HG02588 (cell line): ENCODE results near the gene TLR5.

Experiments used
- ATAC-seq: cut with Tn5 transposase; IDR thresholded peaks from one replicate; pipeline ENCODE4 v1.9.1; 2021; ENCODE audit warnings: mild to moderate bottlenecking, moderate library complexity; ENCODE audit not compliant: unreplicated experiment

The TLR5 gene

DNA sequence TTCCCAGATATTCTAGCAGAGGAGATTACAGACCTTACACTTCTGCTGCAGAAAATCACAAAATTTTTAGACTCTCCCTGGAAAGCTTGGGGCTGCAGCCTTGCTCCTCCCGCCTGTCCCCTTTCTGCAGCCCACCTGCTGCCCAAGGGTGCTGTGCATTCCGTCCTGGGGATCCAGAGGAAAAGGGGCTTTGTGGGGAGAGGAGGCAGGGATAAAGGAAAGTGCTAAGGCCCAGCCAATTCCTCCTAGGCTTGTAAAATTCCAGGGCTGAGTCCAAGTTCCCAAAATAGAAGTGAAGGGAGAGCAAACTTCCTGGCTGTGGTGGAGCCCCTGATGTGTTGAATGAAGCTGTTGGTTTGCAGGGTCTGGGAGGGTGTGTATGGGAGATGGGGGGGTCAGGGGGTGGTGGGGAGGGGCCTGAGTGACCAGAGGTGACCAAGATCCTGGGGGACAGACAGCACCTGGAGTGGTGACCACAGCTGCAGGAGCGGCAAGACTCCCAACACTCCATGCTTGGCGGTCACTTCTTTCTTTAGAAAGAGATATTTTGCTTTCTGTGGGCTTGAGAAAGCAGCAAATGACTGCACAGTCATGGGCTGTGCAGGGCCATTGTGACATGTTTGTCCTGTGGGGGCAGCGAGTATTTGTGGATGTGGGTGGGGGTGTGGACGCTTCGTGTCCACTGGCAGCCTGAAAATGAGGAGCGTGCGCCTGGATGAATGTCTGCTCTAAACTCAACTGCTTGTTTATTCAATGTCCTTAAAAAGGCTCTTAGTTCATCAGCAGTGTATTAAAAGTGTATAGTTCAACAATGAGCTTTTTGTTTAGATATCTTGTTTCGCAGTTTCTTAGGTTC, 68.4 kb downstream of the TLR5 start:
- no peak for ATAC-seq

GRCh38 chr1:223068900-223069665, 74.0 kb downstream of the TLR5 start:
- ATAC-seq = no peak

DNA sequence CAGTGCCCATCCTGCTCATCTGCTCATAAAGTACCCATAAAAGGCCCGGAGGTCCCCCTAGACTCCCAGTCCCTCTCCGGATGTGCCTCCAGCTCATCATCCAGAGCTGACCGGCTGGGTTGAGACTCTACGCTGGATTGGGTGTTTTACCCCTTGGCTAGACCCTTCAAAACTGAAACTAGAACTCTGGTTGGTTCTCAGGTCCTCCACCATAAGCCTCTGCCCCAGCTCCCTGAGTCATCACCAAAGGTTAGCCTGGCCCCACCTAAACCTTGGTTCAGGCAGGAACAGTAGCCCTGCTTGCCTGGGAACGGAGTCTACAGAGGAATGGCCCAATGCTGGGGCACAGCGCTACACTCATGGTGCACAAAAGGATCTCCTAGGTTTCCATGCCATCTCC, 75.1 kb downstream of the TLR5 start:
- ATAC-seq = no peak

DNA sequence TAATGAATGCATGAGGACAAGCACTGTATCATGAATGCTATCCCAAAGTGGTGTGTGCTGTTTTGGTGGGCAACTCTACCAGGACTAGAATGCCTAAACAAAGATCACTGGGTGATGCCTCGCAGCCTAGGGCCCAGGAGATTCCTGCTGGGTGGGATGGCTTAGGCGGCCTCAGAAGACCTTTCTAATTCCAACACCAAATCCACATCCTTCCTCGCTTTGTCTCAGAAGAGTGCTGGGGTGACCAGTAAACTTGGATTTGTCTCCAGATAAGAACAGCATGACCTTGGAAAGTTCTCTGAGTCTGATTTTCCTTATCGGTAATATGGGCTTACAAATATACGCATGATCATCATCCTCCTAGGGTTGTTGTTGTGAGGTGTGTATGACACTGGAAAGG, 76.6 kb downstream of the TLR5 start:
- ATAC-seq = no peak

DNA sequence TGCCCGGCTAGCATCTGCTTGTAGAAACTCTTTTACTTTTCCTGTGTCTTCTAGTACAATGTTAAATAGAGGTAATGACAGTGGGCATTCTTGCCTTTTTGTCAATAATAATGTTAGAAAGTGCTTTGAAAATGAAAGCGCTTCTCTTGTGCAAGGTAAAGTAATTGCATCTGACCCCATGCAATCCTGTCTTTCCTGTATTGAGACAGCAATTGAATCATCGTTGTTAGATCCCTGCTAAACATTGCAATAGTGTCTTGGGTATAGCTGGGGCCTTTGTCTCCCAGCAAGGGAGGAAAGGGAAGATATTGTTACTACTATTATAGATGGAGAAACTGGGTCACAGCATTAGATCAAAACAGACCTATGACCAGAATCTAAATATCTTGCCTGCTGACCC, 80.9 kb downstream of the TLR5 start:
- ATAC-seq = no peak

GRCh38 chr1:223059526-223059925, 83.5 kb downstream of the TLR5 start:
- no peak for ATAC-seq
